ENCODE data around the gene FBRS.

Gene FBRS

GRCh38 chr16:30655815-30656347 lies 2.4 kb upstream of the FBRS start:
- no peak overlapping the region for H3K4me3 Mint-ChIP-seq
- H3K4me1 Mint-ChIP-seq: peaks cover 38% of the 10 kb centered on the region
- no peak for DNase-seq
- H3K27me3 Mint-ChIP-seq (ENCODE audit: low read depth, poor library complexity): peaks cover 2% of the 10 kb centered on the region
- H3K9me3 Mint-ChIP-seq: no peaks in the 10 kb centered on the region
- H3K27ac Mint-ChIP-seq: no peak overlapping the region
- H3K36me3 Mint-ChIP-seq (ENCODE audit: low read depth): peaks cover 25% of the 10 kb centered on the region
- TF ChIP-seq CTCF (IDR thresholded peaks at IDR 0.05): no peak

DNA sequence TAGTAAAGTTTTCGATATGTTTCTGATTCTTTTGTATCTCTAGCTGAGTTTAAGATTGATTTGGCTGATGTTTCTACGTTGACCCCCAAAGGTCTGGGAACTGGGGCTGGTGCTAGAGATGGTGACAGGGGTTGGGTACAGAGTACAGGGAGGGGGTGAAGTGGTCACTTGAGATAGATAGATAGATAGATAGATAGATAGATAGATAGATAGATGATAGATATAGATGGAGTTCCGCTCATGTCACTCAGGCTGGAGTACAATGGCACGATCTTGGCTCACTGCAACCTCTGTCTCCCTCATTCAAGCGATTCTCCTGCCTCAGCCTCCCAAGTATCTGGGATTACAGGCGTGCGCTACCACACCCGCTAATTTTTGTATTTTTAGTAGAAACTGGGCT lies 1.8 kb upstream of the FBRS start:
- DNase-seq: no peak
- H3K9me3 Mint-ChIP-seq: no peaks in the 10 kb centered on the region
- TF ChIP-seq CTCF (IDR thresholded peaks at IDR 0.05): no peak
- H3K27me3 Mint-ChIP-seq (ENCODE audit: low read depth, poor library complexity): peaks cover 2% of the 10 kb centered on the region
- H3K4me3 Mint-ChIP-seq: no peak overlapping the region
- peak overlapping the region; percentile 91 for H3K27ac Mint-ChIP-seq
- peaks cover 30% of the 10 kb centered on the region for H3K36me3 Mint-ChIP-seq (ENCODE audit: low read depth)
- peaks cover 40% of the 10 kb centered on the region for H3K4me1 Mint-ChIP-seq

GRCh38 chr16:30656974-30657865 lies 1.0 kb upstream of the FBRS start:
- Mint-ChIP-seq H3K27ac (peak overlapping the region; percentile 96), H3K27me3 (ENCODE audit: low read depth, poor library complexity) (peaks cover 2% of the 10 kb centered on the region), H3K36me3 (ENCODE audit: low read depth) (peaks cover 38% of the 10 kb centered on the region), H3K4me3 (peak overlapping the region; percentile 82), H3K9me3 (no peaks in the 10 kb centered on the region), H3K4me1 (peaks cover 42% of the 10 kb centered on the region)
- TF ChIP-seq CTCF (IDR thresholded peaks at IDR 0.05): no peak
- DNase-seq: no peak

DNA sequence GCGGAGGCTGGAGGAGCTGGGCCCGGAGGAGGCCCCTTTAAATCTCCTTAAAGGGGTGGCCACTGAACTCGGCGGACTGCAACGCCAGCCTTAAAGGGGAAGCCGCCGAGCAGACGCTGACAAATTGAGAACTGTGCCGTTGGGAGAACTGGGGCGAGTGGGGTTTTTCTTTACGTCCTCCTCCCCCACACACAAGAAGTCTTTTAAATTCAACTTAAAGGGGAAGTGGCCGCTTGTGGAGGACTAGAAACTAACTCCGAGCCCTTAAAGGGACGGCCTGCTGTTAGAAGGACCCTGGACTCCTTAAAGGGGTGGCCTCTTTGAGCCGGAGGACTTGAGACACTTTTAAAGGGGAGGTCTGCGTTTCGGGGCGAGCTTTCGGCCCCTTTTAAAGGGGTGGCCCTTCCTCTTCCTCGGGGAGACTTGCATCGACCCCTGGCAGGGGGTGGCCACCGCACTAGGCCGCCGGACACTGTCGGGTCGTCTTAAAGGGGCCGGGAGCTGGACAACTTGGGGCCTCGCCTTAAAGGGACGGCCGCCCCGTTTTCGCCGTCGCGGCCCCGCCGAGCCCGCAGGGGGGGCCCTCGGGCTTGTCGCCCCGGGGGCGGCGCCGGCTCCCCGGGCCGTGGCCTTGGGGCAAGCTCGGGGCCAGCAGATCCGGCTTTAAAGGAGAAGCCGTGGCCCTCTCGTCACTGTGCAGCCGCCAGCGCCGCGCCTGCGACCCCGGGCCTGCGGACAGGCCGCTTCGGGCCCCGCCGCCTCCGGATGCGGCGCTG lies 688 bp downstream of the FBRS start:
- peaks cover 2% of the 10 kb centered on the region for H3K27me3 Mint-ChIP-seq (ENCODE audit: low read depth, poor library complexity)

More for the DNA sequence above, 688 bp downstream of the FBRS start:
- H3K36me3 Mint-ChIP-seq (ENCODE audit: low read depth): peaks cover 46% of the 10 kb centered on the region
- peak; percentile 72 for DNase-seq
- peak overlapping the region; percentile 100 for H3K27ac Mint-ChIP-seq
- TF ChIP-seq CTCF (IDR thresholded peaks at IDR 0.05): no peak
- H3K4me1 Mint-ChIP-seq: peaks cover 45% of the 10 kb centered on the region
- H3K9me3 Mint-ChIP-seq: no peaks in the 10 kb centered on the region
- H3K4me3 Mint-ChIP-seq: peak overlapping the region; percentile 98
